ENCODE results near the gene TMEM263. TPM values are rescaled to one million over a fixed set of nuclear protein-coding genes. Genes with fewer than 3 reads are reported as not detected.
"Not testable (repeated sequence)": the region's sequence is repeated elsewhere in the genome, so short reads cannot be mapped to it uniquely, and the experiment has no call there.

The TMEM263 gene
- total RNA-seq, 1 donor = 194 TPM

DNA sequence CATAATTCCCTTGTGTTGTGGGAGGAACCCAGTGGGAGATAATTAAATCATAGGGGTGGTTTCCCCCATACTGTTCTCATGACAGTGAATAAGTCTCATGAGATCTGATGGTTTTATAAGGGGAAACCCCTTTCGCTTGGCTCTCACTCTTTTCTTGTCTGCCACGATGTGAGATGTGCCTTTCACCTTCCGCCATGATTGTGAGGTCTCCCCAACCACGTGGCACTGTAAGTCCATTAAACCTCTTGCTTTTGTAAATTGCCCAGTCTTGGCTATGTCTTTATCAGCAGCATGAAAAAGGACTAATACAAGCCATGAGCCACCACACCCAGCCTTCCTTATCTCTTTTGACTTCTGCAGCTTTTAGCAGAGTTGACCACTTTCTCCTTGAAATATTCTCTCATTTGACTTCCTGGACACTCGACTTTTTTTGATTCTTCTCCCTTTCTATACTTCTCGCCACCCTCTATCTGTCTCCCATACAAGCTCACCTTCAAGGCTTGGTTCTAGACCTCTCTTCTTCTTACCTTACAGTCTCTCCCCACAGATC, 29.0 kb downstream of the TMEM263 start:
- DNase-seq (ENCODE audit: low read depth) = no peak
- no peak for TF ChIP-seq CTCF (IDR thresholded peaks at IDR 0.05; ENCODE audit: insufficient read depth, low read depth, low read length)

GRCh38 chr12:106985479-106985878, 29.8 kb downstream of the TMEM263 start:
- DNase-seq (ENCODE audit: low read depth) = no peak
- TF ChIP-seq CTCF (IDR thresholded peaks at IDR 0.05; ENCODE audit: insufficient read depth, low read depth, low read length) = no peak
- no peak overlapping the region for H3K4me3 ChIP-seq (ENCODE audit: low read depth, low read length)

More for the DNA sequence above, 29.0 kb downstream of the TMEM263 start:
- no peak overlapping the region for H3K4me3 ChIP-seq (ENCODE audit: low read depth, low read length)

GRCh38 chr12:106986135-106986534, 30.4 kb downstream of the TMEM263 start:
- H3K4me3 ChIP-seq (ENCODE audit: low read depth, low read length) = peak overlapping the region; percentile 82
- TF ChIP-seq CTCF (IDR thresholded peaks at IDR 0.05; ENCODE audit: insufficient read depth, low read depth, low read length) = no peak
- no peak for DNase-seq (ENCODE audit: low read depth)

DNA sequence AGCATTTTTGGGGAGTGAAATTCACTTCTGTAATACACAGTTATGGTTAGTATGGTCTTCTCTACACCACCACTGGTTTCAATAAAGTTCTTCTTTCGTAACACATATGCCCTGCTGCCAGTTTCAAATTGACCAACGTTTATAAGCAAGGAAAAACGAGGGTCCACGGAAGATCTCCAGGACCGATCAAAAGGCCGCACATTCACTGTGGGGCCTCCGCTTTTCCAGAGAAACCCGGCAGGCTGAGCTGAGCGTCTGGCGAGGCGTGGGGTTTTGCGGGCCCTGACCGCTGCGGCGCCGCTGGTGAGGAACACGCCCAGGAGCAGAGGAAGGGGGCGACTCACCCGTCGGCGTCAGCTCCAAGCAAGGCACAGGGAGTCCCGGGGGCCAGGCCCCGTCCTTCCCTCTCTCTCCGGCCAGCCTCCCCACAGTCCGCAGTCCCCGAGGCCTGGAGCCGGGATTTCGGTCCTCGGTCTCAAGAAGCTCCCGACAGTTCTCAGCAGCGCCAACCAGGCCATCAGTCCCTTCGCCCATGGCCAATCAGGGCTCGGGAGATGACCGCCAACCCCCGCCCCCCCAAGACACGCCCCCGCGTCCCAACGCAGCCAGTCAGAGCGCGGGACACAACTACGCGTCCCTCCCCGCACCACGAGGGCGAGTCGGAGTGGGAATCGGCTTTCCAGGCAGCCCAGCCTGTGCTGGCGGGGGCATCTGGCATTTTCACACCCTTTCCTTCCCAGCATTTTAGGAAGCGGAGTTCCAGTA, 31.1 kb downstream of the TMEM263 start, which contains the start of gene MTERF2:
TSS of gene MTERF2 (minus strand) at position 522 of the 765 bp plus-strand sequence. CDS start 8,432 bp downstream, outside the sequence.
- DNase-seq (ENCODE audit: low read depth) = peak; percentile 95
- TF ChIP-seq CTCF (IDR thresholded peaks at IDR 0.05; ENCODE audit: insufficient read depth, low read depth, low read length) = no peak
- peak within 1 kb of the TSS; percentile 82 for H3K4me3 ChIP-seq (ENCODE audit: low read depth, low read length)

GRCh38 chr12:106987846-106988245, 32.1 kb downstream of the TMEM263 start:
- H3K4me3 ChIP-seq (ENCODE audit: low read depth, low read length) = no peak overlapping the region
- TF ChIP-seq CTCF (IDR thresholded peaks at IDR 0.05; ENCODE audit: insufficient read depth, low read depth, low read length) = no peak
- no peak for DNase-seq (ENCODE audit: low read depth)

- DNase-seq (ENCODE audit: low read depth) = peak; percentile 64
- TF ChIP-seq CTCF (IDR thresholded peaks at IDR 0.05; ENCODE audit: insufficient read depth, low read depth, low read length) = no peak
- no peak overlapping the region for H3K4me3 ChIP-seq (ENCODE audit: low read depth, low read length)
These were observed 39.0 kb downstream of the TMEM263 start for GRCh38 chr12:106994579-106995220.

DNA sequence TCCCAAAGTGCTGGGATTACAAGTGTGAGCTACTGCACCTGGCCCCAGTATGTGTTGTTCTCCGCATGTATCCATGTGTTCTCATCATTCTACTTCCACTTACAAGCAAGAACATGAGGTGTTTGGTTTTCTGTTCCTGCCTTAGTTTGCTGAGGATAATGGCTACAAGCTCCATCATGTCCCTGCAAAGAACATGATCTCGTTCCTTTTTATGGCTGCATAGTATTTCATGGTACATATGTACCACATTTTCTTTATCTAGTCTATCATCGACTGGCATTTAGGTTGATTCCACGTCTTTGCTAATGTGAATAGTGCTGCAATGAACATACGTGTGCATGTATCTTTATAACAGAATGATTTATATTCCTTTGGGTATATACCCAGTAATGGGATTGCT, 40.4 kb downstream of the TMEM263 start:
- not testable (repeated sequence) for H3K4me3 ChIP-seq (ENCODE audit: low read depth, low read length); DNase-seq (ENCODE audit: low read depth)
